Measurements from ENCODE around the gene KRTAP2-3. TPM values are rescaled to one million over a fixed set of nuclear protein-coding genes. Genes with fewer than 3 reads are reported as not detected.

Gene KRTAP2-3
- polyA plus RNA-seq, 2 of the 4 experiments (the other 2 are of a cell fraction), result not detected

GRCh38 chr17:41010441-41010840, 49.5 kb downstream of the KRTAP2-3 start:
- DNase-seq (ENCODE audit: low read depth in 1 of 2, low spot score in 1 of 2) (no peak), FAIRE-seq (peak; percentile 54), ATAC-seq (no peak)
- ChIA-PET POLR2A (no interaction called here), CTCF (no interaction called here)
- H3K4me3 ChIP-seq, result no peak overlapping the region
- H3K9me3 ChIP-seq, result no peaks in the 10 kb centered on the region
- TF ChIP-seq HEYL (CRISPR knock-in tag; IDR thresholded peaks at IDR 0.05), result no peak
- TF ChIP-seq CHD2 (IDR thresholded peaks at IDR 0.05; ENCODE audit: low read length, partially characterized antibody), result no peak
- no peak for TF ChIP-seq SMC3 (IDR thresholded peaks at IDR 0.05)
- TF ChIP-seq TFCP2L1 (CRISPR knock-in tag; IDR thresholded peaks at IDR 0.05), result no peak
- no peak for TF ChIP-seq E2F6 (IDR thresholded peaks at IDR 0.05; ENCODE audit: borderline replicate concordance, low read depth)
- no peak for TF ChIP-seq RNF2 (IDR thresholded peaks at IDR 0.05; ENCODE audit: borderline replicate concordance, low read depth)
- TF ChIP-seq, protein P1, sequence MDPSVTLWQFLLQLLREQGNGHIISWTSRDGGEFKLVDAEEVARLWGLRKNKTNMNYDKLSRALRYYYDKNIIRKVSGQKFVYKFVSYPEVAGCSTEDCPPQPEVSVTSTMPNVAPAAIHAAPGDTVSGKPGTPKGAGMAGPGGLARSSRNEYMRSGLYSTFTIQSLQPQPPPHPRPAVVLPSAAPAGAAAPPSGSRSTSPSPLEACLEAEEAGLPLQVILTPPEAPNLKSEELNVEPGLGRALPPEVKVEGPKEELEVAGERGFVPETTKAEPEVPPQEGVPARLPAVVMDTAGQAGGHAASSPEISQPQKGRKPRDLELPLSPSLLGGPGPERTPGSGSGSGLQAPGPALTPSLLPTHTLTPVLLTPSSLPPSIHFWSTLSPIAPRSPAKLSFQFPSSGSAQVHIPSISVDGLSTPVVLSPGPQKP (IDR thresholded peaks at IDR 0.05; ENCODE audit: low read depth, low read length), result no peak
- H3K4me1 ChIP-seq, result peaks cover 18% of the 10 kb centered on the region; the same call in 2 of the 3 replicates
- H3K27ac ChIP-seq, result no peak overlapping the region
- no peak overlapping the region for H3K4me2 ChIP-seq

DNA sequence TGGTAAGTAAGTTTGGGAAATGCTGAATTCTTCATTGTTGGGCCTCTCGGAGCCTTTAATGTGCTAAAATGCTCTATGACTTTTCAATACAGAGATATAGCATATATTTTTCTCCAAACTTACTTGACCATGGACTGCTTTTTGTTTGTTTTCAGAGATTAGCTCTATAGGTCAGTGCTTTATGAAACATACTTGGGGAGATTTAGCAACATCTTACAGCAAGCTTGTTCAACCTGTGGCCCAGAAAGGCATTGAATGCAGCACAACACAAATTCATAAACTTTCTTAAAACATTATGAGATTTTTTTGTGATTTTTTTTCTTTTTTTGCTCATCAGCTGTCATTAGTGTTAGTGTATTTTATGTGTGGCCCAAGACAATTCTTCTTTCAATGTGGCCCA, 50.0 kb downstream of the KRTAP2-3 start:
- Histone ChIP-seq H3K4me2 (0 out of 3 replicates have a peak overlapping the region, but pooled peaks have one; percentile 8), H3K4me3 (no peak overlapping the region), H3K9me3 (no peaks in the 10 kb centered on the region), H3K27ac (no peak overlapping the region), H3K4me1 (peaks cover 18% of the 10 kb centered on the region; the same call in 2 of the 3 replicates)
- ChIA-PET CTCF (interaction anchor here (0.9 to 1.0 kb wide), 2 partner anchors 8 to 539 kb away, joined by 3 read pairs; no protein-coding TSS in a partner anchor), POLR2A (no interaction called here)
- TF ChIP-seq KDM5A (IDR thresholded peaks at IDR 0.05), result no peak
- TF ChIP-seq, protein P2, sequence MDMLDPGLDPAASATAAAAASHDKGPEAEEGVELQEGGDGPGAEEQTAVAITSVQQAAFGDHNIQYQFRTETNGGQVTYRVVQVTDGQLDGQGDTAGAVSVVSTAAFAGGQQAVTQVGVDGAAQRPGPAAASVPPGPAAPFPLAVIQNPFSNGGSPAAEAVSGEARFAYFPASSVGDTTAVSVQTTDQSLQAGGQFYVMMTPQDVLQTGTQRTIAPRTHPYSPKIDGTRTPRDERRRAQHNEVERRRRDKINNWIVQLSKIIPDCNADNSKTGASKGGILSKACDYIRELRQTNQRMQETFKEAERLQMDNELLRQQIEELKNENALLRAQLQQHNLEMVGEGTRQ (IDR thresholded peaks at IDR 0.05), result no peak
- no peak for TF ChIP-seq MAFK (IDR thresholded peaks at IDR 0.05; ENCODE audit: partially characterized antibody)
- ATAC-seq (no peak), DNase-seq (ENCODE audit: low read depth in 1 of 2, low spot score in 1 of 2) (no peak), FAIRE-seq (no peak)
- WGBS (ENCODE audit: missing lambda C conversion rate), result 90% methylated on average over 1 of the region's 1 CpG

DNA sequence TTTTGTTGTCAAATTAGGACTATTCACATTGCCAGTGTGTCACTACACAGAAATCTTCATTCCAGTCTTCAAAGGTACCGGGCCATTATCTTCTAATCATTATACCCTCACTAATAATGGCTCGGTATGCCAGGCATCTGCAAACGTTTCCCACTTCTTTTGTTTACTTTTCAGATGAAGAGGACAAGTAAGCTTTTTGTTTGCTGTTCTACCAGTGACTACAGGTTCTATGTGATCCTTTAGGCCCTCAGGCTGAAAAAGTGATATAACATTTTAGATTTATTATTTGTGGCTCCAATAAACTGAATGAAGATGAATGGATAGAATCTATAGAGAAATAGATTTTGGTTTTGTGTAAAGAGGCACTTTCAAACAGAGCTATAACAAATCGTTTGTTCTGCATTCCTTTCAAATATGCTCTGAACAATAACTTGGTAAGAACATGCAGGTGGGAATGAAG, 50.6 kb downstream of the KRTAP2-3 start:
- no peak overlapping the region for H3K4me3 ChIP-seq
- no peak for ATAC-seq
- 16% methylated on average over 4 of the region's 4 CpGs for WGBS (ENCODE audit: missing lambda C conversion rate)
- H3K4me2 ChIP-seq, result peak overlapping the region; percentile 8; the same call in 2 of the 3 replicates
- peaks cover 18% of the 10 kb centered on the region; the same call in 2 of the 3 replicates for H3K4me1 ChIP-seq
- peak; percentile 54 for TF ChIP-seq GATA3 (IDR thresholded peaks at IDR 0.05; ENCODE audit: borderline replicate concordance)
- TF ChIP-seq, protein P2 (IDR thresholded peaks at IDR 0.05), result no peak
- FAIRE-seq, result peak; percentile 54
- no peaks in the 10 kb centered on the region for H3K9me3 ChIP-seq
- CTCF ChIA-PET, result interaction anchor here (0.9 to 1.0 kb wide), 2 partner anchors 8 to 539 kb away, joined by 3 read pairs; no protein-coding TSS in a partner anchor
- no peak overlapping the region for H3K27ac ChIP-seq
- POLR2A ChIA-PET, result no interaction called here
- no peak for DNase-seq (ENCODE audit: low read depth in 1 of 2, low spot score in 1 of 2)

Other genes starting within 250 kb of the KRTAP2-3 start
Only the 30 nearest of the 38 such genes appear.
- gene KRT20, start 174.9 kb downstream of the KRTAP2-3 start, polyA plus RNA-seq (2011; rRNA removed), result 0.28 and 0.34 TPM in 2 replicates
- gene KRT20, start 174.9 kb downstream of the KRTAP2-3 start, polyA plus RNA-seq (2017; fragmentation: RNase III; extraction: RNeasy Plus Mini Kit Qiagen cat#74134 plus additional on column Dnase treatment), result not detected in 3 replicates
- gene KRT23, start 122.5 kb downstream of the KRTAP2-3 start, polyA plus RNA-seq (2011; rRNA removed), result not detected in 2 replicates
- not detected in 3 replicates for gene KRT23, start 122.5 kb downstream of the KRTAP2-3 start, polyA plus RNA-seq (2017; fragmentation: RNase III; extraction: RNeasy Plus Mini Kit Qiagen cat#74134 plus additional on column Dnase treatment)
- not detected in 2 replicates for gene KRT39, start 93.2 kb downstream of the KRTAP2-3 start, polyA plus RNA-seq (2011; rRNA removed)
- gene KRT39, start 93.2 kb downstream of the KRTAP2-3 start, polyA plus RNA-seq (2017; fragmentation: RNase III; extraction: RNeasy Plus Mini Kit Qiagen cat#74134 plus additional on column Dnase treatment), result not detected in 3 replicates
- gene KRT40, start 75.8 kb downstream of the KRTAP2-3 start, polyA plus RNA-seq (2011; rRNA removed), result not detected in 2 replicates
- gene KRT40, start 75.8 kb downstream of the KRTAP2-3 start, polyA plus RNA-seq (2017; fragmentation: RNase III; extraction: RNeasy Plus Mini Kit Qiagen cat#74134 plus additional on column Dnase treatment), result not detected in 3 replicates
- not detected in 2 replicates for gene KRTAP3-3, start 66.0 kb downstream of the KRTAP2-3 start, polyA plus RNA-seq (2011; rRNA removed)
- gene KRTAP3-3, start 66.0 kb downstream of the KRTAP2-3 start, polyA plus RNA-seq (2017; fragmentation: RNase III; extraction: RNeasy Plus Mini Kit Qiagen cat#74134 plus additional on column Dnase treatment), result not detected in 3 replicates
- gene KRTAP3-2, start 60.2 kb downstream of the KRTAP2-3 start, polyA plus RNA-seq (2011; rRNA removed), result not detected in 2 replicates
- not detected in 3 replicates for gene KRTAP3-2, start 60.2 kb downstream of the KRTAP2-3 start, polyA plus RNA-seq (2017; fragmentation: RNase III; extraction: RNeasy Plus Mini Kit Qiagen cat#74134 plus additional on column Dnase treatment)
- gene KRTAP3-1, start 51.0 kb downstream of the KRTAP2-3 start, polyA plus RNA-seq (2011; rRNA removed), result not detected in 2 replicates
- not detected in 3 replicates for gene KRTAP3-1, start 51.0 kb downstream of the KRTAP2-3 start, polyA plus RNA-seq (2017; fragmentation: RNase III; extraction: RNeasy Plus Mini Kit Qiagen cat#74134 plus additional on column Dnase treatment)
- gene KRTAP1-5, start 32.9 kb downstream of the KRTAP2-3 start, polyA plus RNA-seq (2011; rRNA removed), result not detected in 2 replicates
- gene KRTAP1-5, start 32.9 kb downstream of the KRTAP2-3 start, polyA plus RNA-seq (2017; fragmentation: RNase III; extraction: RNeasy Plus Mini Kit Qiagen cat#74134 plus additional on column Dnase treatment), result not detected in 3 replicates
- not detected in 2 replicates for gene KRTAP1-4, start 29.9 kb downstream of the KRTAP2-3 start, polyA plus RNA-seq (2011; rRNA removed)
- not detected in 3 replicates for gene KRTAP1-4, start 29.9 kb downstream of the KRTAP2-3 start, polyA plus RNA-seq (2017; fragmentation: RNase III; extraction: RNeasy Plus Mini Kit Qiagen cat#74134 plus additional on column Dnase treatment)
- gene KRTAP1-3, start 25.2 kb downstream of the KRTAP2-3 start, polyA plus RNA-seq (2011; rRNA removed), result not detected in 2 replicates
- not detected in 3 replicates for gene KRTAP1-3, start 25.2 kb downstream of the KRTAP2-3 start, polyA plus RNA-seq (2017; fragmentation: RNase III; extraction: RNeasy Plus Mini Kit Qiagen cat#74134 plus additional on column Dnase treatment)
- gene KRTAP1-1, start 18.7 kb downstream of the KRTAP2-3 start, polyA plus RNA-seq (2011; rRNA removed), result not detected in 2 replicates
- gene KRTAP1-1, start 18.7 kb downstream of the KRTAP2-3 start, polyA plus RNA-seq (2017; fragmentation: RNase III; extraction: RNeasy Plus Mini Kit Qiagen cat#74134 plus additional on column Dnase treatment), result not detected in 3 replicates
- gene KRTAP2-1, start 12.8 kb downstream of the KRTAP2-3 start, polyA plus RNA-seq (2011; rRNA removed), result not detected in 2 replicates
- not detected in 3 replicates for gene KRTAP2-1, start 12.8 kb downstream of the KRTAP2-3 start, polyA plus RNA-seq (2017; fragmentation: RNase III; extraction: RNeasy Plus Mini Kit Qiagen cat#74134 plus additional on column Dnase treatment)
- not detected in 2 replicates for gene KRTAP2-2, start 4.9 kb downstream of the KRTAP2-3 start, polyA plus RNA-seq (2011; rRNA removed)
- gene KRTAP2-2, start 4.9 kb downstream of the KRTAP2-3 start, polyA plus RNA-seq (2017; fragmentation: RNase III; extraction: RNeasy Plus Mini Kit Qiagen cat#74134 plus additional on column Dnase treatment), result not detected in 3 replicates
- gene KRTAP2-4, start 5.8 kb upstream of the KRTAP2-3 start, polyA plus RNA-seq (2011; rRNA removed), result not detected in 2 replicates
- not detected in 3 replicates for gene KRTAP2-4, start 5.8 kb upstream of the KRTAP2-3 start, polyA plus RNA-seq (2017; fragmentation: RNase III; extraction: RNeasy Plus Mini Kit Qiagen cat#74134 plus additional on column Dnase treatment)
- not detected in 2 replicates for gene KRTAP4-7, start 24.0 kb upstream of the KRTAP2-3 start, polyA plus RNA-seq (2011; rRNA removed)
- gene KRTAP4-7, start 24.0 kb upstream of the KRTAP2-3 start, polyA plus RNA-seq (2017; fragmentation: RNase III; extraction: RNeasy Plus Mini Kit Qiagen cat#74134 plus additional on column Dnase treatment), result not detected in 3 replicates
- gene KRTAP4-8, start 38.0 kb upstream of the KRTAP2-3 start, polyA plus RNA-seq (2011; rRNA removed), result not detected in 2 replicates
- not detected in 3 replicates for gene KRTAP4-8, start 38.0 kb upstream of the KRTAP2-3 start, polyA plus RNA-seq (2017; fragmentation: RNase III; extraction: RNeasy Plus Mini Kit Qiagen cat#74134 plus additional on column Dnase treatment)
- gene KRTAP4-16, start 42.1 kb upstream of the KRTAP2-3 start, polyA plus RNA-seq (2011; rRNA removed), result not detected in 2 replicates
- not detected in 3 replicates for gene KRTAP4-16, start 42.1 kb upstream of the KRTAP2-3 start, polyA plus RNA-seq (2017; fragmentation: RNase III; extraction: RNeasy Plus Mini Kit Qiagen cat#74134 plus additional on column Dnase treatment)
- not detected in 2 replicates for gene KRTAP4-9, start 45.3 kb upstream of the KRTAP2-3 start, polyA plus RNA-seq (2011; rRNA removed)
- gene KRTAP4-9, start 45.3 kb upstream of the KRTAP2-3 start, polyA plus RNA-seq (2017; fragmentation: RNase III; extraction: RNeasy Plus Mini Kit Qiagen cat#74134 plus additional on column Dnase treatment), result not detected in 3 replicates
- not detected in 2 replicates for gene KRTAP4-11, start 58.3 kb upstream of the KRTAP2-3 start, polyA plus RNA-seq (2011; rRNA removed)
- gene KRTAP4-11, start 58.3 kb upstream of the KRTAP2-3 start, polyA plus RNA-seq (2017; fragmentation: RNase III; extraction: RNeasy Plus Mini Kit Qiagen cat#74134 plus additional on column Dnase treatment), result not detected in 3 replicates
- gene KRTAP4-12, start 64.1 kb upstream of the KRTAP2-3 start, polyA plus RNA-seq (2011; rRNA removed), result not detected in 2 replicates
- gene KRTAP4-12, start 64.1 kb upstream of the KRTAP2-3 start, polyA plus RNA-seq (2017; fragmentation: RNase III; extraction: RNeasy Plus Mini Kit Qiagen cat#74134 plus additional on column Dnase treatment), result not detected in 3 replicates
- not detected in 2 replicates for gene KRTAP4-6, start 80.4 kb upstream of the KRTAP2-3 start, polyA plus RNA-seq (2011; rRNA removed)
- not detected in 3 replicates for gene KRTAP4-6, start 80.4 kb upstream of the KRTAP2-3 start, polyA plus RNA-seq (2017; fragmentation: RNase III; extraction: RNeasy Plus Mini Kit Qiagen cat#74134 plus additional on column Dnase treatment)
- gene KRTAP4-5, start 89.7 kb upstream of the KRTAP2-3 start, polyA plus RNA-seq (2011; rRNA removed), result not detected in 2 replicates
- not detected in 3 replicates for gene KRTAP4-5, start 89.7 kb upstream of the KRTAP2-3 start, polyA plus RNA-seq (2017; fragmentation: RNase III; extraction: RNeasy Plus Mini Kit Qiagen cat#74134 plus additional on column Dnase treatment)
- not detected in 2 replicates for gene KRTAP4-4, start 100.6 kb upstream of the KRTAP2-3 start, polyA plus RNA-seq (2011; rRNA removed)
- not detected in 3 replicates for gene KRTAP4-4, start 100.6 kb upstream of the KRTAP2-3 start, polyA plus RNA-seq (2017; fragmentation: RNase III; extraction: RNeasy Plus Mini Kit Qiagen cat#74134 plus additional on column Dnase treatment)
- gene KRTAP4-3, start 108.1 kb upstream of the KRTAP2-3 start, polyA plus RNA-seq (2011; rRNA removed), result not detected in 2 replicates
- gene KRTAP4-3, start 108.1 kb upstream of the KRTAP2-3 start, polyA plus RNA-seq (2017; fragmentation: RNase III; extraction: RNeasy Plus Mini Kit Qiagen cat#74134 plus additional on column Dnase treatment), result not detected in 3 replicates
- gene KRTAP4-2, start 118.1 kb upstream of the KRTAP2-3 start, polyA plus RNA-seq (2011; rRNA removed), result not detected in 2 replicates
- not detected in 3 replicates for gene KRTAP4-2, start 118.1 kb upstream of the KRTAP2-3 start, polyA plus RNA-seq (2017; fragmentation: RNase III; extraction: RNeasy Plus Mini Kit Qiagen cat#74134 plus additional on column Dnase treatment)
- 0.32 TPM in 2 replicates for gene KRTAP4-1, start 124.8 kb upstream of the KRTAP2-3 start, polyA plus RNA-seq (2011; rRNA removed)
- 0.12 TPM in 2 of 3 replicates, not detected in the other for gene KRTAP4-1, start 124.8 kb upstream of the KRTAP2-3 start, polyA plus RNA-seq (2017; fragmentation: RNase III; extraction: RNeasy Plus Mini Kit Qiagen cat#74134 plus additional on column Dnase treatment)
- not detected in 2 replicates for gene KRTAP9-1, start 129.8 kb upstream of the KRTAP2-3 start, polyA plus RNA-seq (2011; rRNA removed)
- gene KRTAP9-1, start 129.8 kb upstream of the KRTAP2-3 start, polyA plus RNA-seq (2017; fragmentation: RNase III; extraction: RNeasy Plus Mini Kit Qiagen cat#74134 plus additional on column Dnase treatment), result not detected in 3 replicates
- gene KRTAP9-2, start 166.5 kb upstream of the KRTAP2-3 start, polyA plus RNA-seq (2011; rRNA removed), result not detected in 2 replicates
- not detected in 3 replicates for gene KRTAP9-2, start 166.5 kb upstream of the KRTAP2-3 start, polyA plus RNA-seq (2017; fragmentation: RNase III; extraction: RNeasy Plus Mini Kit Qiagen cat#74134 plus additional on column Dnase treatment)
- not detected in 2 replicates for gene KRTAP9-3, start 172.3 kb upstream of the KRTAP2-3 start, polyA plus RNA-seq (2011; rRNA removed)
- not detected in 3 replicates for gene KRTAP9-3, start 172.3 kb upstream of the KRTAP2-3 start, polyA plus RNA-seq (2017; fragmentation: RNase III; extraction: RNeasy Plus Mini Kit Qiagen cat#74134 plus additional on column Dnase treatment)
- not detected in 2 replicates for gene KRTAP9-8, start 177.9 kb upstream of the KRTAP2-3 start, polyA plus RNA-seq (2011; rRNA removed)
- not detected in 3 replicates for gene KRTAP9-8, start 177.9 kb upstream of the KRTAP2-3 start, polyA plus RNA-seq (2017; fragmentation: RNase III; extraction: RNeasy Plus Mini Kit Qiagen cat#74134 plus additional on column Dnase treatment)